Activated CD4-positive, alpha-beta memory T cell treated with anti-CD3 and anti-CD28 coated beads, Interleukin-2, amount 10 ng/mL, durations not matched to agents 7 days and 5 days (primary cell): Measurements from ENCODE around the gene VEGFC. TPM values are rescaled to one million over a fixed set of nuclear protein-coding genes. Genes with fewer than 3 reads are reported as not detected.

Experiments
- CTCF ChIA-PET: fragments of 350-600 bp; sonication (Branson Sonifier 250); formaldehyde crosslinking; loops from one replicate; lab custom pipeline; 2021; ENCODE audit warnings: antibody characterized with exemption, inconsistent platforms; lab: Charles Lee
- POLR2A ChIA-PET: fragments of 350-600 bp; sonication (Branson Sonifier 250); formaldehyde crosslinking; loops from one replicate; lab custom pipeline; 2021; ENCODE audit warnings: antibody characterized with exemption; lab: Charles Lee
- DNase-seq: peaks from one replicate; pipeline ENCODE4 v3.0.0-alpha.2; 2020
- H3K27ac Mint-ChIP-seq: one replicate; pipeline ENCODE4 v1.8.0; 2021; ENCODE audit warnings: mild to moderate bottlenecking, mixed read lengths
- H3K27me3 Mint-ChIP-seq: one replicate; pipeline ENCODE4 v1.8.0; 2021; ENCODE audit warnings: mixed read lengths
- H3K36me3 Mint-ChIP-seq: one replicate; pipeline ENCODE4 v1.8.0; 2021; ENCODE audit warnings: low read depth, mixed read lengths
- H3K4me1 Mint-ChIP-seq: one replicate; pipeline ENCODE4 v1.8.0; 2021; ENCODE audit warnings: mixed read lengths
- H3K4me3 Mint-ChIP-seq: one replicate; pipeline ENCODE4 v1.8.0; 2021; ENCODE audit warnings: mild to moderate bottlenecking, mixed read lengths
- H3K9me3 Mint-ChIP-seq: one replicate; pipeline ENCODE4 v1.8.0; 2021; ENCODE audit warnings: mixed read lengths
- total RNA-seq, 2 experiments: library from RNA; stranded (reverse); gene quantifications; one replicate each; pipeline ENCODE4 v1.2.3, GENCODE V29; 2021

The VEGFC gene
- total RNA-seq, 2 experiments from 2014 or later: not detected

GRCh38 chr4:176638992-176639391 lies 153.7 kb downstream of the VEGFC start:
- ChIA-PET CTCF (no interaction called here), POLR2A (no interaction called here)
- no peak for DNase-seq
- H3K4me3 Mint-ChIP-seq: no peak overlapping the region
- H3K9me3 Mint-ChIP-seq: no peaks in the 10 kb centered on the region
- H3K27me3 Mint-ChIP-seq: no peaks in the 10 kb centered on the region
- no peaks in the 10 kb centered on the region for H3K4me1 Mint-ChIP-seq
- no peaks in the 10 kb centered on the region for H3K36me3 Mint-ChIP-seq
- no peak overlapping the region for H3K27ac Mint-ChIP-seq

- H3K4me1 Mint-ChIP-seq: no peaks in the 10 kb centered on the region
- no peaks in the 10 kb centered on the region for H3K9me3 Mint-ChIP-seq
- no peaks in the 10 kb centered on the region for H3K36me3 Mint-ChIP-seq
- no peak for DNase-seq
- ChIA-PET CTCF (no interaction called here), POLR2A (no interaction called here)
- no peaks in the 10 kb centered on the region for H3K27me3 Mint-ChIP-seq
- H3K4me3 Mint-ChIP-seq: no peak overlapping the region
- no peak overlapping the region for H3K27ac Mint-ChIP-seq
Measured at GRCh38 chr4:176636292-176636691, 156.4 kb downstream of the VEGFC start.

- no peak for DNase-seq
- Mint-ChIP-seq H3K36me3 (no peaks in the 10 kb centered on the region), H3K27me3 (no peaks in the 10 kb centered on the region), H3K9me3 (peaks cover 3% of the 10 kb centered on the region), H3K4me3 (no peak overlapping the region), H3K27ac (no peak overlapping the region), H3K4me1 (no peaks in the 10 kb centered on the region)
- ChIA-PET POLR2A (no interaction called here), CTCF (no interaction called here)
Measured at GRCh38 chr4:176635372-176636261, 157.1 kb downstream of the VEGFC start.
